Ovary (tissue), 3 donors: ENCODE measurements around the gene RNGTT.

Experiments
- POLR2A ChIP-seq: fragments of 450-650 bp; IDR thresholded peaks from one replicate; pipeline ENCODE4 v1.6.1; 2017; ENCODE audit warnings: antibody characterized with exemption, mild to moderate bottlenecking, moderate library complexity
- TF ChIP-seq, protein P1 (sequence below), 3 donors: fragments of 450-650 bp in 2 of 3; fragments of 200-600 bp in 1 of 3; IDR thresholded peaks; one replicate each; pipeline versions ENCODE4 v1.5.1 to v1.8.0; 2016 to 2022; ENCODE audit warnings: antibody characterized with exemption in 3 of 3, mild to moderate bottlenecking in 1 of 3
- donor health status: DM: no; HTN: no; CAD: no.

DNA sequence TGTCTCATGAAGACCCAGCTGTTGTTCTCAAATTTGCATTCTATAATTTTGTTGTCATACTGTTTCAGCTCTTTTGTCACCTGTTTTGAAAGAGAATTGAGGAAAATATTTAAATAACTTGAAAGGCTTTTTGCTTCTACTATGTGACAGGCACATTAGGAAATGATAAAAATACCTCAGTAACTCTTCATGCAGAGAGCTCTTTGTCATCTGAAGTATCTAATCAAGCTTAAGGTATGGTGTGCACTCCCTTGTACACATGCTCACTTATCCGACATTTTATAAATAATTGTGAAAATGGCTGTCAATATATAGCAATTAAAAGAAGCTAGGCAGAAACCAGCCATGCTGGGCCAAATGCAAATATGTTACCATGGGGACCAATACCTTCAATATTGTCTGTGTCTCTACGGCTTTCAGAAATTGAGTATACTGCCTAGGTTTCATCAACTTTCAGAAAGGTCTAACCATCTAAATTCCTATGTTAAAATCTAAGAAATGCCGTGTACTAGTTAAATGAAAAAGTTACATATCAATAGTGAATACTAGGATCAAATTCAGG, 349.0 kb downstream of the RNGTT start:
- TF ChIP-seq, protein P1, sequence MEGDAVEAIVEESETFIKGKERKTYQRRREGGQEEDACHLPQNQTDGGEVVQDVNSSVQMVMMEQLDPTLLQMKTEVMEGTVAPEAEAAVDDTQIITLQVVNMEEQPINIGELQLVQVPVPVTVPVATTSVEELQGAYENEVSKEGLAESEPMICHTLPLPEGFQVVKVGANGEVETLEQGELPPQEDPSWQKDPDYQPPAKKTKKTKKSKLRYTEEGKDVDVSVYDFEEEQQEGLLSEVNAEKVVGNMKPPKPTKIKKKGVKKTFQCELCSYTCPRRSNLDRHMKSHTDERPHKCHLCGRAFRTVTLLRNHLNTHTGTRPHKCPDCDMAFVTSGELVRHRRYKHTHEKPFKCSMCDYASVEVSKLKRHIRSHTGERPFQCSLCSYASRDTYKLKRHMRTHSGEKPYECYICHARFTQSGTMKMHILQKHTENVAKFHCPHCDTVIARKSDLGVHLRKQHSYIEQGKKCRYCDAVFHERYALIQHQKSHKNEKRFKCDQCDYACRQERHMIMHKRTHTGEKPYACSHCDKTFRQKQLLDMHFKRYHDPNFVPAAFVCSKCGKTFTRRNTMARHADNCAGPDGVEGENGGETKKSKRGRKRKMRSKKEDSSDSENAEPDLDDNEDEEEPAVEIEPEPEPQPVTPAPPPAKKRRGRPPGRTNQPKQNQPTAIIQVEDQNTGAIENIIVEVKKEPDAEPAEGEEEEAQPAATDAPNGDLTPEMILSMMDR (IDR thresholded peaks at IDR 0.05): no peak
- no peak for TF ChIP-seq POLR2A
